Measurements from ENCODE around the gene ALG14. TPM values are rescaled to one million over a fixed set of nuclear protein-coding genes. Genes with fewer than 3 reads are reported as not detected.

The ALG14 gene
- total and polyA plus RNA-seq, 2 donors (not counting 3 experiments of a cell fraction or from before 2014, with no cell fraction given), result 2.6 to 8.6 TPM

- intact Hi-C loops (cut with micrococcal nuclease), result no loop called here
- FAIRE-seq, result no peak
- H4K20me1 ChIP-seq (replicated peaks; ENCODE audit: control insufficient read depth, extremely low read depth, insufficient read depth, low read length), result no peaks in the 10 kb centered on the region
- H3K9me3 ChIP-seq (replicated peaks; ENCODE audit: control insufficient read depth, insufficient read depth, low read length), result no peaks in the 10 kb centered on the region
- DNase-seq (ENCODE audit: low read depth, low spot score), result peak; percentile 22
- no peaks in the 10 kb centered on the region for H3K36me3 ChIP-seq (ENCODE audit: control insufficient read depth in 2 of 2, extremely low read depth in 1 of 2, insufficient read depth in 2 of 2, low read length in 2 of 2)
- H2AFZ ChIP-seq (ENCODE audit: low read depth, low read length), result no peak overlapping the region
- no peaks in the 10 kb centered on the region for H3K27me3 ChIP-seq (ENCODE audit: control insufficient read depth in 2 of 2, insufficient read depth in 2 of 2, low read length in 2 of 2)
- H3K9ac ChIP-seq (replicated peaks; ENCODE audit: extremely low read depth, insufficient read depth, low read length), result no peak overlapping the region
- dilution Hi-C loops (cut with MboI; ENCODE audit: extremely low pct_ligation_motif_present, low sequenced_read_pairs), result no loop called here
- BruUV-seq (replicated peaks), result no TSS peak
- H3K9me1 ChIP-seq (replicated peaks; ENCODE audit: control insufficient read depth, extremely low read depth, insufficient read depth, low read length), result no peaks in the 10 kb centered on the region
- no peak overlapping the region for H3K4me3 ChIP-seq (replicated peaks in 1 of 3; ENCODE audit: insufficient read depth in 1 of 3, low read depth in 1 of 3, low read length in 3 of 3)
- CTCF ChIA-PET, result interaction anchor here (0.8 kb wide), 1 partner anchor 50 kb away, joined by 3 read pairs; no protein-coding TSS in a partner anchor
- POLR2A ChIA-PET, result interaction anchor here (0.5 kb wide), 1 partner anchor 38 kb away, joined by 5 read pairs; no protein-coding TSS in a partner anchor
- H3K79me2 ChIP-seq (ENCODE audit: control insufficient read depth, insufficient read depth, low read length), result no peaks in the 10 kb centered on the region
- TF ChIP-seq MYC (IDR thresholded peaks at IDR 0.05; ENCODE audit: low read depth, low read length) (no peak), POLR2A (IDR thresholded peaks at IDR 0.05; ENCODE audit: low read depth, low read length) (no peak), POLR2AphosphoS5 (IDR thresholded peaks at IDR 0.05; ENCODE audit: insufficient read depth, low read depth, low read length) (no peak), FOS (IDR thresholded peaks at IDR 0.05; ENCODE audit: borderline replicate concordance, insufficient read depth, low read length) (no peak), GATA2 (IDR thresholded peaks at IDR 0.05; ENCODE audit: insufficient read depth, insufficient read length, low read depth, low read length) (no peak)
- no peak overlapping the region for H3K27ac ChIP-seq (ENCODE audit: insufficient read depth, low read depth, low read length)
- H3K4me1 ChIP-seq (ENCODE audit: control insufficient read depth, extremely low read depth, insufficient read depth, low read length), result peaks cover 25% of the 10 kb centered on the region
- no peak overlapping the region for H3K4me2 ChIP-seq (ENCODE audit: insufficient read depth, low read length)
These were observed 80.6 kb downstream of the ALG14 start for GRCh38 chr1:94992161-94992560.

GRCh38 chr1:94989911-94990473, 82.8 kb downstream of the ALG14 start:
- no peak overlapping the region for H3K4me2 ChIP-seq (ENCODE audit: insufficient read depth, low read length)

More at GRCh38 chr1:94989911-94990473, 82.8 kb downstream of the ALG14 start:
- BruUV-seq (replicated peaks), result no TSS peak
- no peak for FAIRE-seq
- POLR2A ChIA-PET, result no interaction called here
- Histone ChIP-seq H3K79me2 (ENCODE audit: control insufficient read depth, insufficient read depth, low read length) (no peaks in the 10 kb centered on the region), H3K27me3 (ENCODE audit: control insufficient read depth in 2 of 2, insufficient read depth in 2 of 2, low read length in 2 of 2) (no peaks in the 10 kb centered on the region), H3K4me1 (ENCODE audit: control insufficient read depth, extremely low read depth, insufficient read depth, low read length) (peaks cover 21% of the 10 kb centered on the region), H3K9ac (replicated peaks; ENCODE audit: extremely low read depth, insufficient read depth, low read length) (no peak overlapping the region), H4K20me1 (replicated peaks; ENCODE audit: control insufficient read depth, extremely low read depth, insufficient read depth, low read length) (no peaks in the 10 kb centered on the region), H3K4me3 (replicated peaks in 1 of 3; ENCODE audit: insufficient read depth in 1 of 3, low read depth in 1 of 3, low read length in 3 of 3) (no peak overlapping the region), H3K9me3 (replicated peaks; ENCODE audit: control insufficient read depth, insufficient read depth, low read length) (no peaks in the 10 kb centered on the region), H2AFZ (ENCODE audit: low read depth, low read length) (no peak overlapping the region), H3K27ac (ENCODE audit: insufficient read depth, low read depth, low read length) (no peak overlapping the region), H3K9me1 (replicated peaks; ENCODE audit: control insufficient read depth, extremely low read depth, insufficient read depth, low read length) (no peaks in the 10 kb centered on the region), H3K36me3 (ENCODE audit: control insufficient read depth in 2 of 2, extremely low read depth in 1 of 2, insufficient read depth in 2 of 2, low read length in 2 of 2) (no peaks in the 10 kb centered on the region)
- intact Hi-C loops (cut with micrococcal nuclease) (no loop called here), dilution Hi-C loops (cut with MboI; ENCODE audit: extremely low pct_ligation_motif_present, low sequenced_read_pairs) (no loop called here)
- DNase-seq (ENCODE audit: low read depth, low spot score), result peak; percentile 34
- TF ChIP-seq CTCF (IDR thresholded peaks at IDR 0.05; ENCODE audit: extremely low read depth in 1 of 2, insufficient read depth in 1 of 2, low read depth in 1 of 2, low read length in 2 of 2), result no peak
- TF ChIP-seq MAX (IDR thresholded peaks at IDR 0.05; ENCODE audit: insufficient read depth, insufficient read length), result no peak
- no peak for TF ChIP-seq MYC (IDR thresholded peaks at IDR 0.05; ENCODE audit: low read depth, low read length)
- TF ChIP-seq POLR2AphosphoS5 (IDR thresholded peaks at IDR 0.05; ENCODE audit: insufficient read depth, low read depth, low read length), result no peak
- TF ChIP-seq GATA2 (IDR thresholded peaks at IDR 0.05; ENCODE audit: insufficient read depth, insufficient read length, low read depth, low read length), result no peak
- no peak for TF ChIP-seq EZH2 (IDR thresholded peaks at IDR 0.05; ENCODE audit: borderline replicate concordance, low read depth, low read length, severe bottlenecking)
- no peak for TF ChIP-seq JUN (IDR thresholded peaks at IDR 0.05; ENCODE audit: borderline replicate concordance, insufficient read depth, insufficient read length, low read depth)
- TF ChIP-seq POLR2A (IDR thresholded peaks at IDR 0.05; ENCODE audit: low read depth, low read length), result no peak
- no peak for TF ChIP-seq FOS (IDR thresholded peaks at IDR 0.05; ENCODE audit: borderline replicate concordance, insufficient read depth, low read length)
- CTCF ChIA-PET, result interaction anchor here (0.9 to 1.5 kb wide), 3 partner anchors 13 to 52 kb away, joined by 3 to 5 read pairs (median 4); no protein-coding TSS in a partner anchor

Measured in endothelial cell of umbilical vein (primary cell).